GM10266 (cell line): Measurements from ENCODE around the gene NRSN2.
"Not testable (repeated sequence)": the region's sequence is repeated elsewhere in the genome, so short reads cannot be mapped to it uniquely, and the experiment has no call there.

ENCODE experiments used
- DNase-seq: peaks from one replicate; pipeline ENCODE4 v3.0.0; 2012; ENCODE audit errors: extremely low spot score
- TF ChIP-seq, protein P1 (sequence below): IDR thresholded peaks from 2 replicates; pipeline ENCODE4 v1.5.1; 2012; ENCODE audit warnings: mild to moderate bottlenecking, low read depth; ENCODE audit not compliant: control insufficient read depth, insufficient read depth; ENCODE audit errors: missing control alignments

The NRSN2 gene

DNA sequence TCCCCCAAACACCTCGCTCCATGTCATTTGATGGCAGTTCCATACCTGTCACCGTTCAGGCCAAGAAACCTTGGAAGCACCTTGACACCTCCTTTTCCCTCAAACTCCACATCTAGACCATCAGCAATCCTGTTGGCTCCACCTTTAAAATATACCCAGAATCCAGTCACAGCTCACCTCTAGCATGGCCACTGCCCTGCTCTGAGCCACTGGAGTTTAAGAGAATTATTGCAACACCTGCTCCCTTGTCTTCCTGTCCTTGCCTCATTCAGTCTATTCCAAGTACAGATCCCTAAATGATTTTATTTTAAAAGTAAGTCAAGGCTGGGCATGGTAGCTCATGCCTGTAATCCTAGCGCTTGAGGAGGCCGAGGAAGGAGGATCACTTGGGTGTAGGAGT lies 22.0 kb downstream of the NRSN2 start:
- TF ChIP-seq, protein P1, sequence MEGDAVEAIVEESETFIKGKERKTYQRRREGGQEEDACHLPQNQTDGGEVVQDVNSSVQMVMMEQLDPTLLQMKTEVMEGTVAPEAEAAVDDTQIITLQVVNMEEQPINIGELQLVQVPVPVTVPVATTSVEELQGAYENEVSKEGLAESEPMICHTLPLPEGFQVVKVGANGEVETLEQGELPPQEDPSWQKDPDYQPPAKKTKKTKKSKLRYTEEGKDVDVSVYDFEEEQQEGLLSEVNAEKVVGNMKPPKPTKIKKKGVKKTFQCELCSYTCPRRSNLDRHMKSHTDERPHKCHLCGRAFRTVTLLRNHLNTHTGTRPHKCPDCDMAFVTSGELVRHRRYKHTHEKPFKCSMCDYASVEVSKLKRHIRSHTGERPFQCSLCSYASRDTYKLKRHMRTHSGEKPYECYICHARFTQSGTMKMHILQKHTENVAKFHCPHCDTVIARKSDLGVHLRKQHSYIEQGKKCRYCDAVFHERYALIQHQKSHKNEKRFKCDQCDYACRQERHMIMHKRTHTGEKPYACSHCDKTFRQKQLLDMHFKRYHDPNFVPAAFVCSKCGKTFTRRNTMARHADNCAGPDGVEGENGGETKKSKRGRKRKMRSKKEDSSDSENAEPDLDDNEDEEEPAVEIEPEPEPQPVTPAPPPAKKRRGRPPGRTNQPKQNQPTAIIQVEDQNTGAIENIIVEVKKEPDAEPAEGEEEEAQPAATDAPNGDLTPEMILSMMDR = no peak
- DNase-seq = no peak

DNA sequence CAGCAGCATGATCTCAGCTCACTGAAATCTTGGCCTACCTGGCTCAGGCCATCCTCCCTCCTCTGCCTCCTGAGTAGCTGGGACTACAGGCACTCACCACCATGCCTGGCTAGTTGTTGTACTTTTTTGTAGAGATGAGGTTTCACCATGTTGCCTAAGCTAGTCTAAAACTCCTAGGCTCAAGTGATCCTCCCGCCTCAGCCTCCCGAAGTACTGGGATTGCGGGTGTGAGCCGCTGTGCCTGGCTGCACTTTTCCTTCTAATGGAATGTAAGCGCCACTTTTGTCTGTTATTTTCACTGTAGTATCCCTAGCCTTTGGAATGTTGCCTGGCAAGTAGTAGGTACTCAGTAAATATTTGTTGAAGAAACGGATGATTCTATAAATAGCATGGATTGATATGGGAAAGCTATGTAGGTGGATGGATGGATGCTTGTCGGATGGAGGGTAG lies 23.3 kb downstream of the NRSN2 start:
- DNase-seq = no peak
- TF ChIP-seq, protein P1 = no peak

DNA sequence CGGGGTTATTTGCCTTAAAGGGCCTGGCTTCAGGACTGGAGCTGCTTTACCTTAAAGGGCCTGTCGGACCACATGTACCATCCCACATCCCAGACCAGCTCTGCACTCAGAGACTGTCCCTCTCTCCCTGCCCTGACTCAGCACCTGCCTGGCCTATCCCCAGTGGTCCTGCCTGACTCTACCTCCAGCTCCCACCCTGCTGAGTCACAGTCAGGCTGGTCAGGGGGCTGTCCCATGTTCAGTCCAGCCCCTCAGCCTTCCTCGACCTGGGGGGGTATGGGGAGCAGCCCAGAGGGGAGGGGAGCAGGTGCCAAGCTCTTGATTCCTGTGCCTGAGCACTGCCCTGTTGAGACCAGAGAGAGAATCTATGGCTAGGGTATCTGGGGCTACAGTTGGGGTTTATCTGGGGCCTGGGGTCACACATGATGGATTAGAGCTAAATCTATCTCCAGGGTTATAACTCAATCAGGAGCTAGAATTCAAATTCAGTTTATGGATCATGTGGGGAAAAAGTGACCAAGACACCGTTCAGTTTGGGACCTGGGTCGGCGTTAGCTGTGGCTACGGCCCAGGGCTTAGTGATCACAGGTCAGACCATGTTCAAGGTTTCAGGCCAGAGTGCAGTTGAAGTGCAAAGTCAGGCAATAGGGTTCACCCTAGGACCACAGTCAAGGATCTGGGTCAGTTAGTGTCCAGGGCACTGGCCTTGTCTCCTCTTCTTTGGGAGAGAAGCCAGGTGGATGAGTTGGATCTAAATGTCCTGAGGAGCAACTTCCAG lies 24.3 kb downstream of the NRSN2 start:
- no peak for DNase-seq
- TF ChIP-seq, protein P1 = no peak

DNA sequence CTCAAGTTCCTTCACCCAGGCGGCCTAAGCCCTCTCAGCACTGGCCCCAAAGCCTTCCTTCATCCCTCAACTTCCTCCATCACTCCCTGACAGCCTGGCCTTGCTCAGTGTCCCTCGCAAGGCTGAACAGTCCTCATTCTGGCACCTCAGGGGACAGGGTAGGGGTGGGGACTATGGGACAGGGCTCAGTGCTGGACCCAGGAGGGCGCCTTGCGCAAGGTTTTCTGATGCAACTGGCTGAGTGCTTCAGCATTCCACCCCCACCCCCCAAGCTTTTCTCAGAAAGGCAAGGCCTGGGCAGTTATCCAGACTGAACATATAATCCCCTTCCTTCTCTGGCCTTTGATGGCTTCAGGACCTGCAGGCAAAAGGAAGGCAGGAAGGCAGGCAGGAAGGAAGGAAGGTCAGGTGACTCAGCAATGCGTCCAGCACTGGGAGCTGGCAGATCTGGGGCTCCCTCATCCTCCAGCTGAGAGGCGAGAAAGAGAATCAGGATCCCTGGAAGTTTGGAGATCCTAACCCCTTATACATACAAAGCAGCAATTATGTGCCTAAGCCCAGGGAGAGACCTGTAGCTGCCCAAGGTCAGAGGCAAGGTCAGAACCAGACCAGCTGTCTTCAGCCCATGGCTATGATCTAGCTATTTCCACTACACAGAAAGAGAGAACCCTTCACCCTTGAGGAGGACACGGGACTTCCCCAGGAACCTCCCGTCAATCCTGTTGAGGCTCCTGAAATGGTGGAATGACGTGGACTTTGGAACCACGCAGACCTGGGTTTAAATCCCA lies 25.0 kb downstream of the NRSN2 start:
- TF ChIP-seq, protein P1 = no peak

DNA sequence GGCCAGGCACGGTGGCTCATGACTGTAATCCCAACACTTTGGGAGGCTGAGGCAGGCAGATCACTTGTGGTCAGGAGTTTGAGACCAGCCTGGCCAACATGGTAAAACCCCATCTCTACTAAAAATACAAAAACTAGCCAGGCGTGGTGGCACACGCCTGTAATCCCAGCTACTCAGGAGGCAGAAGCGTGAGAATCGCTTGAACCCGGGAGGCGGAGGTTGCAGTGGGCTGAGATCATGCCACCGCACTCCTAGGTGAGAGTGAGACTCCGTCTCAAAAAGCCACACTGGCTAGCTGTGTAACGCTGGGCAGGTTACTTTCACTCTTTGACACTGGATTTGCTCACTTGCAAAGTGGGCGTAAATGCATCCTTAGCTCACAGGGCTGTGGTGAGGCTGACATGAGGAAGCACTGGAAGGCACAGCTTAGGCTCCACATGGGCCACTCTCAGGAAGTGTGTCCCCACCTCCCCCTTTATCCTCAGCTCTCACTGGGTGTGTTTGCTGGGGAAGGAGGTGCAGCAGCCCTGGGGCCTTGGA lies 25.7 kb downstream of the NRSN2 start:
- not testable (repeated sequence) for DNase-seq

More for the DNA sequence above, 25.0 kb downstream of the NRSN2 start:
- no peak for DNase-seq

DNA sequence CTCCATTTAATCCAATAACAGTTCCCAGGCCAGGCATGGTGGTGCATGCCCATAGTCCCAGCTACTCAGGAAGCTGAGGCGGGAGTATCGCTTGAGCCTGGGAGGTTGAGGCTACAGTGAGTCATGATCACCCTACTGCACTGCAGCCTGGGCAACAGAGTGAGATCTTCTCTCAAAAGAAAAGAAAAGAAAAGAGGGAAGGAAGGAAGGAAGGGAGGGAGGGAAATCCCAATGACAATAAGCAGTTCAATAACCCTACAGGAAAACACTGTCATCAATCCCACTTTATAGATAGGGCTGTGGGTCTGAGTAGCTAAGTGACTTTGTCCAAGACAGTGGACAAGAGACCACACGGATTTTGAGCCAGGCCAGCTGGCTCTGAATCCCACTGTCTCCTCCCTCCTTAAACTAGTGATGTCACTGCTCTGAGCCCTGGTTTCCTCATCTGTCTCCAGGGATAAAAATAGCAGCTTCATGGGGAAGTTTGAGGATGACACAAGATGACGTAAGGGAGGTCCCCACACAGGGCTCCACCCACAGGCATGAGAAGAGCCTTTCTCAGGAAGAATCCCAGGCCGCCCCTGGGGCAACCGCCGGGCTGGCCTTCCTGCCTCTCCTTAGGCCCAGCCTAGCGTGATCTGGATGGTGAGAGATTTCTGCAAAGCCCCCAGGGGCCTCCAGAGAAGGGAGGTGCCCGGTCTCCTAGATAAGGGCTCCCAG lies 26.4 kb downstream of the NRSN2 start:
- no peak for DNase-seq
- TF ChIP-seq, protein P1 = no peak

DNA sequence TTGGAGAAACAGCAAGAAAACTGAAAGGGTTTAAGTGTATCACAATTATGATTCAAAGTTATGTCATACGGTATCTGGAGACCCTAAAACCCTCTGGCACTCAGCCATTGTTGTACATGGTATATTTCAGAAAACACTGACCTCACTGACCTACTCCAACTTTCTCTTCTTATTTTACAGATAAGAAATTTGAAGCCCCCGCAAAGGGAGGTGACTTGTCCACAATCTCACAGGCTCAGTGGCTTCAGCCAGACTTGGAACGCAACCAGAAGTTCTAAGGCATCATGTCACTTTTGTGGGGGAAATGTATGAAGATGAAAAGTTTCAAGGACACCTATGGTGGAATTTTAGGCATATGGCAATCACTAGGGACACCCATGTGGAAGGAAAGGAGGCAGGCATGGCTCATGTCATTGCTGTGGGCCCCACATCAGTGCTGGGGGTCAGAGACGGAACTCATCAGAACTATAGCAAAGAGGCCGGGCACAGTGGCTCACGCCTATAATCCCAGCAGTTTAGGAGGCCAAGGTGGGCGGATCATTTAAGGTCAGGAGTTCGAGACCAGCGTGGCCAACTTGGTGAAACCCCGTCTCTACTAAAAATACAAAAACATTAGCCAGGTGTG lies 28.5 kb downstream of the NRSN2 start:
- TF ChIP-seq, protein P1 = no peak
- DNase-seq = no peak
